PC-9 (cell line): Measurements from ENCODE around the gene ZNF441. TPM values are rescaled to one million over a fixed set of nuclear protein-coding genes. Genes with fewer than 3 reads are reported as not detected.

Experiments used
- BruUV-seq: library from RNA; stranded (reverse); fragments of 400-500 nt; replicated peaks from 2 replicates; lab custom pipeline; 2021; lab: Mats Ljungman, UMichigan
- CTCF ChIA-PET: fragments of 300-600 bp; sonication (Branson Sonifier 250); formaldehyde crosslinking; loops from one replicate; lab custom pipeline; 2022; ENCODE audit warnings: antibody characterized with exemption; lab: Charles Lee
- POLR2A ChIA-PET: fragments of 300-600 bp; sonication (Branson Sonifier 250); formaldehyde crosslinking; loops from one replicate; lab custom pipeline; 2022; ENCODE audit warnings: antibody characterized with exemption; ENCODE audit not compliant: unreplicated experiment; lab: Charles Lee
- DNase-seq, 2 experiments: peaks; one replicate each; pipeline versions ENCODE4 v3.0.0 to v3.0.0-alpha.2; 2015 to 2022; ENCODE audit warnings: mixed read lengths in 1 of 2
- H2AFZ ChIP-seq: fragments of 200-600 bp; sonication (generic); 2 replicates; pipeline ENCODE4 v1.8.1; 2017; ENCODE audit warnings: antibody characterized with exemption
- H3F3A ChIP-seq: fragments of 200-600 bp; sonication (generic); 2 replicates; pipeline ENCODE4 v1.8.1; 2017; ENCODE audit warnings: antibody characterized with exemption, mild to moderate bottlenecking, low read depth; ENCODE audit not compliant: insufficient read depth
- H3K27ac ChIP-seq: fragments of 200-600 bp; sonication (generic); 2 replicates; pipeline ENCODE4 v1.6.1; 2016; ENCODE audit warnings: mixed run types
- H3K27me3 ChIP-seq: fragments of 200-600 bp; sonication (generic); 2 replicates; pipeline ENCODE4 v1.6.1; 2016; ENCODE audit warnings: low read depth, mixed run types; ENCODE audit not compliant: insufficient read depth
- H3K36me3 ChIP-seq: fragments of 200-600 bp; sonication (generic); 2 replicates; pipeline ENCODE4 v1.6.1; 2016; ENCODE audit warnings: low read depth, mixed run types
- H3K4me1 ChIP-seq: fragments of 200-600 bp; sonication (generic); replicated peaks from 2 replicates; pipeline ENCODE4 v1.6.1; 2016; ENCODE audit warnings: mixed run types; ENCODE audit not compliant: insufficient read depth
- H3K4me2 ChIP-seq: fragments of 200-600 bp; sonication (generic); 2 replicates; pipeline ENCODE4 v1.6.1; 2017; ENCODE audit warnings: mixed run types
- H3K4me3 ChIP-seq: fragments of 200-600 bp; sonication (generic); 2 replicates; pipeline ENCODE4 v1.6.1; 2016; ENCODE audit warnings: mixed run types
- H3K79me2 ChIP-seq: fragments of 200-600 bp; sonication (generic); 2 replicates; pipeline ENCODE4 v1.6.1; 2017; ENCODE audit warnings: low read depth, mixed run types
- H3K9me2 ChIP-seq: fragments of 200-600 bp; sonication (generic); 2 replicates; pipeline ENCODE4 v1.8.1; 2017; ENCODE audit warnings: mild to moderate bottlenecking; ENCODE audit not compliant: insufficient read depth
- H3K9me3 ChIP-seq: fragments of 200-600 bp; sonication (generic); 2 replicates; pipeline ENCODE4 v1.8.1; 2016; ENCODE audit warnings: low read depth; ENCODE audit not compliant: insufficient read depth
- H4K20me1 ChIP-seq: fragments of 200-600 bp; sonication (generic); 2 replicates; pipeline ENCODE4 v1.8.1; 2017; ENCODE audit not compliant: insufficient read depth
- EZH2 ChIP-seq: fragments of 200-600 bp; sonication (generic); IDR thresholded peaks from 2 replicates; pipeline ENCODE4 v1.8.0; 2017; ENCODE audit warnings: antibody characterized with exemption, low read depth
- intact Hi-C: fragments of 100-400 bp; cut with micrococcal nuclease; formaldehyde crosslinking; loops from one replicate; pipeline ENCODE4 v1.10.0; 2022; ENCODE audit not compliant: unreplicated experiment
- total RNA-seq: library from RNA; stranded (reverse); gene quantifications from 2 replicates; pipeline ENCODE4 v1.2.3, GENCODE V29; 2021
- TF ChIP-seq, protein P1 (sequence below): fragments of 200-600 bp; sonication (generic); conservative IDR thresholded peaks from 2 replicates; pipeline ENCODE4 v1.6.1; 2017; ENCODE audit warnings: mixed run types, antibody characterized with exemption, mild to moderate bottlenecking, moderate library complexity

Gene ZNF441
- total RNA-seq, 1 experiment from 2014 or later: 1.6 TPM

DNA sequence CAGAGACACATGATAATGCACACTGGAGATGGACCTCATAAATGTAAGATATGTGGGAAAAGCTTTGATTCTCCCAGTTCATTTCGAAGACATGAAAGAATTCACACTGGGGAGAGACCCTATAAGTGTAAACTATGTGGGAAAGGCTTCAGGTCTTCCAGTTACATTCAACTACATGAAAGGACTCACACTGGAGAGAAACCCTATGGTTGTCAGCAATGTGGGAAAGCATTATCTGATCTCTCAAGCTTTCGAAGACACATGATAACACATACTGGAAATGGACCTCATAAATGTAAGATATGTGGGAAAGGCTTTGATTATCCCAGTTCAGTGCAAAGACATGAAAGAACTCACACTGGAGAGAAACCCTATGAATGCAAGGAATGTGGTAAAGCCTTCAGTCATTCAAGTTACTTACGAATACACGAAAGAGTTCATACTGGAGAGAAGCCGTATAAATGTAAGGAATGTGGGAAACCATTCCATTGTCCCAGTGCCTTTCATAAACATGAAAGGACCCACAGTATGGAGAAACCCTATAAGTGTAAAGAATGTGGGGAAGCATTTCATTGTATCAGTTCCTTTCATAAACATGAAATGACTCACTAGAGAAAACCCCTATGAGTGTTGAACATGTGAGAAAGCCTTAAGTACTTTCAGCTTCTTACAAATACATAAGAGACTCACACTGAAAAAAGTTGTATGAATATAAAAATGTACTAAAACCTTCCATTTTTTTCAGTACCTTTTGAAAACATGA, 14.7 kb downstream of the ZNF441 start:
- Histone ChIP-seq H3K4me3 (no peak overlapping the region), H3K79me2 (no peaks in the 10 kb centered on the region), H3K36me3 (peaks cover 18% of the 10 kb centered on the region), H3F3A (no peaks in the 10 kb centered on the region), H3K4me1 (0 out of 2 replicates have a peak, but pooled peaks cover 3% of the 10 kb centered on the region), H4K20me1 (no peaks in the 10 kb centered on the region), H3K27me3 (no peaks in the 10 kb centered on the region), H3K27ac (no peak overlapping the region), H3K9me2 (no peaks in the 10 kb centered on the region; the same call in 1 of the 2 replicates), H2AFZ (no peak overlapping the region), H3K9me3 (peaks cover 54% of the 10 kb centered on the region), H3K4me2 (no peak overlapping the region)
- no peak for DNase-seq
- ChIA-PET CTCF (no interaction called here), POLR2A (no interaction called here)
- no peak for TF ChIP-seq EZH2
- TF ChIP-seq, protein P1, sequence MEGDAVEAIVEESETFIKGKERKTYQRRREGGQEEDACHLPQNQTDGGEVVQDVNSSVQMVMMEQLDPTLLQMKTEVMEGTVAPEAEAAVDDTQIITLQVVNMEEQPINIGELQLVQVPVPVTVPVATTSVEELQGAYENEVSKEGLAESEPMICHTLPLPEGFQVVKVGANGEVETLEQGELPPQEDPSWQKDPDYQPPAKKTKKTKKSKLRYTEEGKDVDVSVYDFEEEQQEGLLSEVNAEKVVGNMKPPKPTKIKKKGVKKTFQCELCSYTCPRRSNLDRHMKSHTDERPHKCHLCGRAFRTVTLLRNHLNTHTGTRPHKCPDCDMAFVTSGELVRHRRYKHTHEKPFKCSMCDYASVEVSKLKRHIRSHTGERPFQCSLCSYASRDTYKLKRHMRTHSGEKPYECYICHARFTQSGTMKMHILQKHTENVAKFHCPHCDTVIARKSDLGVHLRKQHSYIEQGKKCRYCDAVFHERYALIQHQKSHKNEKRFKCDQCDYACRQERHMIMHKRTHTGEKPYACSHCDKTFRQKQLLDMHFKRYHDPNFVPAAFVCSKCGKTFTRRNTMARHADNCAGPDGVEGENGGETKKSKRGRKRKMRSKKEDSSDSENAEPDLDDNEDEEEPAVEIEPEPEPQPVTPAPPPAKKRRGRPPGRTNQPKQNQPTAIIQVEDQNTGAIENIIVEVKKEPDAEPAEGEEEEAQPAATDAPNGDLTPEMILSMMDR: no peak
- intact Hi-C loops: no loop called here
- BruUV-seq: no TSS peak

DNA sequence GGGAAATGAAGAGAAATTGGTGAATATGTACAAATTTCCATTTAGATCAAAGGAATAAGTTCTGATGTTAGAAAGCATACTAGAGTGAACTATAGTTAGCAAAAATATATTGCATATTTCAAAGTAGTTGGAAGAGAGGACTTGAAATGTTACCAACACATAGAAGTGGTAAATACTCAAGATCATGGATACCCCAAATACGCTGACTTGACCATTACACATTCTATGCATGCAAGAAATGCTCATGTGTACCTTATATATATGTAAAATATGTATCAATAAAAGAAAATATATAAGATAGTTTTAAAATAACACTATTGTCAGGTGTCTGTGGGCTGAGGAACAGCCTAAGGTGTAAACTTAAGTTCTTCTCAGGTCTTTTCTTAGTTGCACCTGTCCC, 17.0 kb downstream of the ZNF441 start:
- no peaks in the 10 kb centered on the region; the same call in 1 of the 2 replicates for H3K9me2 ChIP-seq
- H3K27me3 ChIP-seq: no peaks in the 10 kb centered on the region
- no peak overlapping the region for H3K4me2 ChIP-seq
- H3F3A ChIP-seq: no peaks in the 10 kb centered on the region
- H3K9me3 ChIP-seq: peaks cover 48% of the 10 kb centered on the region
- no peak for DNase-seq
- no peak overlapping the region for H2AFZ ChIP-seq
- no peaks in the 10 kb centered on the region for H4K20me1 ChIP-seq
- TF ChIP-seq EZH2: no peak
- TF ChIP-seq, protein P1: no peak
- no peaks in the 10 kb centered on the region for H3K79me2 ChIP-seq
- no peak overlapping the region for H3K4me3 ChIP-seq
- ChIA-PET CTCF (no interaction called here), POLR2A (no interaction called here)
- intact Hi-C loops: no loop called here
- no peak overlapping the region for H3K27ac ChIP-seq
- BruUV-seq: no TSS peak
- 0 out of 2 replicates have a peak, but pooled peaks cover 3% of the 10 kb centered on the region for H3K4me1 ChIP-seq
- peaks cover 18% of the 10 kb centered on the region for H3K36me3 ChIP-seq

DNA sequence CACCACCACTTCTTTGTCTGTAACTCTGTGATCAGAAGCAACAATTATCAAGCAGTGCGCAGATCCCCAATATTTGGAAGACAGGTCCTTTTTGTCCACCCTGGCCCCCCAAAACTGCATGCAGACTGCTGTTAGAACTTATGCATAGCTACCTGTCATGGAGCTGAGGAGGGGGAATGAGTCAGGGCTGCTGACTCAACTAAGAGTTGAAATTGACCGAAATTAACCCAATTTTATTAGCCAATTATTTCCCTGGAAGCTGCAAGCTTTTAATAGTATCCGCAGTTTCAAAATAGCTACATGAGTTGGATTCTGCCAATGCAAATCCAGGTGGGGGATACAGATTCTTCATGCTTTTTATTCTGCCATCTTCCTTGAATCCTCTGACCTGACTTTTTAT, 17.6 kb downstream of the ZNF441 start:
- ChIA-PET POLR2A (no interaction called here), CTCF (no interaction called here)
- H3K4me2 ChIP-seq: peak overlapping the region; percentile 79; the same call in 1 of the 2 replicates
- H3K9me2 ChIP-seq: no peaks in the 10 kb centered on the region; the same call in 1 of the 2 replicates
- DNase-seq: no peak
- intact Hi-C loops: no loop called here
- TF ChIP-seq, protein P1: no peak
- no peak for TF ChIP-seq EZH2
- no peak overlapping the region for H3K4me3 ChIP-seq
- peaks cover 18% of the 10 kb centered on the region for H3K36me3 ChIP-seq
- H3K27me3 ChIP-seq: no peaks in the 10 kb centered on the region
- H2AFZ ChIP-seq: no peak overlapping the region
- no peaks in the 10 kb centered on the region for H4K20me1 ChIP-seq
- no peaks in the 10 kb centered on the region for H3F3A ChIP-seq
- H3K79me2 ChIP-seq: no peaks in the 10 kb centered on the region
- H3K9me3 ChIP-seq: peaks cover 43% of the 10 kb centered on the region
- 0 out of 2 replicates have a peak, but pooled peaks cover 3% of the 10 kb centered on the region for H3K4me1 ChIP-seq
- BruUV-seq: no TSS peak
- H3K27ac ChIP-seq: no peak overlapping the region
